Measurements from ENCODE around the gene ZNF804A. TPM values are rescaled to one million over a fixed set of nuclear protein-coding genes. Genes with fewer than 3 reads are reported as not detected.

The ZNF804A gene
- total RNA-seq, 1 experiment from 2014 or later: 3.4 TPM

DNA sequence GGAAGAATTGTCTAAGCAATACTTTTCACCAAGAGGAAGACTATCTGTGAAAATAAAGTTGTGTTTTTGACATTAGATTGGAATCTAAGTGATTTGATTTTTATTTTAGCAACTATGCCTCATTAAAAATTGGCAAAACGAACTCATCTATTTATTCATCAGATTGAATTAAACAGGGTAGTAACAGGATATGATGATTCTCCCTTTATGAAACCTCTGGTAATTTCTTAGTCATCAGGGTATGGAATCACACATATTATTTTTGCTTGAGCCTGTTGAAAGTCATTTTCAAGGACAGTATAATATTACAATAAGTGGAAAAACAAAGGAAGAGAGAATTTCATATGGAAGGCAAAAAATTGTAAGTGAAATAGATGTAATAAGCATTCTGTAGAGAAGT lies 22.0 kb downstream of the ZNF804A start:
- Histone ChIP-seq H3K4me1 (ENCODE audit: insufficient read depth, low read length, poor library complexity, severe bottlenecking) (peaks cover 11% of the 10 kb centered on the region), H3K4me3 (ENCODE audit: low read depth, low read length, poor library complexity, severe bottlenecking) (no peak overlapping the region), H3K36me3 (ENCODE audit: insufficient read depth, low read length, poor library complexity, severe bottlenecking) (no peaks in the 10 kb centered on the region), H3K9me3 (ENCODE audit: low read depth, low read length, poor library complexity, severe bottlenecking) (no peaks in the 10 kb centered on the region), H3K27me3 (replicated peaks; ENCODE audit: insufficient read depth, low read depth, low read length, poor library complexity) (no peaks in the 10 kb centered on the region), H3K27ac (ENCODE audit: low read depth, low read length, poor library complexity, severe bottlenecking) (no peak overlapping the region)
- POLR2A ChIA-PET (ENCODE audit: low non-redundant PET): no interaction called here
- TF ChIP-seq CTCF (conservative IDR thresholded peaks at IDR 0.05; ENCODE audit: low read depth, low read length): no peak
- no peak for TF ChIP-seq EZH2 (IDR thresholded peaks at IDR 0.05; ENCODE audit: borderline replicate concordance, low read depth, low read length, poor library complexity, severe bottlenecking)
- peak; percentile 45 for DNase-seq (ENCODE audit: low spot score)
- intact Hi-C loops (cut with micrococcal nuclease; ENCODE audit: unreplicated experiment): no loop called here
- no TSS peak for BruUV-seq (replicated peaks)
- CTCF ChIA-PET: no interaction called here

GRCh38 chr2:184624311-184624710 lies 26.0 kb downstream of the ZNF804A start:
- CTCF ChIA-PET: no interaction called here

DNA sequence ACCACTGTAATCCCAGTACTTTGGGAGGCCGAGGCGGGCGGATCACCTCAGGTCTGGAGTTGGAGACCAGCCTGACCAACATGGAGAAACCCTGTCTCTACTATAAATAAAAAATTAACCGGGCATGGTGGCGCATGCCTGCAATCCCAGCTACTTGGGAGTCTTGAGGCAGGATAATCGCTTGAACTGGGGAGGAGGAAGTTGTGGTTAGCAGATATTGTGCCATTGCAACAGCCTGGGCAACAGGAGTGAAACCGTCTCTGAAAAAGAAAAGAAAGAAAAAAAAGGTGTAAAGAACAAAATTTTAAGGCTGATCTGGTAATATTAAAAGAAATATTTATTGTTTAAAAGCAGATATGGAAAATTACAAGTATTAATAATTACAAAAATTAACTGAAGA lies 29.7 kb downstream of the ZNF804A start:
- ChIA-PET CTCF (no interaction called here), POLR2A (ENCODE audit: low non-redundant PET) (no interaction called here)
- no TSS peak for BruUV-seq (replicated peaks)
- Histone ChIP-seq H3K4me3 (ENCODE audit: low read depth, low read length, poor library complexity, severe bottlenecking) (no peak overlapping the region), H3K27ac (ENCODE audit: low read depth, low read length, poor library complexity, severe bottlenecking) (no peak overlapping the region), H3K36me3 (ENCODE audit: insufficient read depth, low read length, poor library complexity, severe bottlenecking) (no peaks in the 10 kb centered on the region), H3K4me1 (ENCODE audit: insufficient read depth, low read length, poor library complexity, severe bottlenecking) (no peaks in the 10 kb centered on the region), H3K9me3 (ENCODE audit: low read depth, low read length, poor library complexity, severe bottlenecking) (no peaks in the 10 kb centered on the region), H3K27me3 (replicated peaks; ENCODE audit: insufficient read depth, low read depth, low read length, poor library complexity) (no peaks in the 10 kb centered on the region)
- intact Hi-C loops (cut with micrococcal nuclease; ENCODE audit: unreplicated experiment): no loop called here
- TF ChIP-seq EZH2 (IDR thresholded peaks at IDR 0.05; ENCODE audit: borderline replicate concordance, low read depth, low read length, poor library complexity, severe bottlenecking) (no peak), CTCF (conservative IDR thresholded peaks at IDR 0.05; ENCODE audit: low read depth, low read length) (no peak)
- DNase-seq (ENCODE audit: low spot score): no peak

More at GRCh38 chr2:184624311-184624710, 26.0 kb downstream of the ZNF804A start:
- POLR2A ChIA-PET (ENCODE audit: low non-redundant PET): no interaction called here
- H3K4me3 ChIP-seq (ENCODE audit: low read depth, low read length, poor library complexity, severe bottlenecking): no peak overlapping the region
- BruUV-seq (replicated peaks): no TSS peak
- no peak overlapping the region for H3K27ac ChIP-seq (ENCODE audit: low read depth, low read length, poor library complexity, severe bottlenecking)
- peaks cover 11% of the 10 kb centered on the region for H3K4me1 ChIP-seq (ENCODE audit: insufficient read depth, low read length, poor library complexity, severe bottlenecking)
- DNase-seq (ENCODE audit: low spot score): no peak
- no peaks in the 10 kb centered on the region for H3K9me3 ChIP-seq (ENCODE audit: low read depth, low read length, poor library complexity, severe bottlenecking)
- no peaks in the 10 kb centered on the region for H3K27me3 ChIP-seq (replicated peaks; ENCODE audit: insufficient read depth, low read depth, low read length, poor library complexity)
- TF ChIP-seq EZH2 (IDR thresholded peaks at IDR 0.05; ENCODE audit: borderline replicate concordance, low read depth, low read length, poor library complexity, severe bottlenecking) (no peak), CTCF (conservative IDR thresholded peaks at IDR 0.05; ENCODE audit: low read depth, low read length) (no peak)
- intact Hi-C loops (cut with micrococcal nuclease; ENCODE audit: unreplicated experiment): no loop called here
- no peaks in the 10 kb centered on the region for H3K36me3 ChIP-seq (ENCODE audit: insufficient read depth, low read length, poor library complexity, severe bottlenecking)
